NB4 (cell line): ENCODE measurements around the gene MRPS33.
"Not testable (repeated sequence)": the region's sequence is repeated elsewhere in the genome, so short reads cannot be mapped to it uniquely, and the experiment has no call there.

Experiments used
- DNase-seq: peaks from one replicate; pipeline ENCODE4 v3.0.0; 2010; ENCODE audit warnings: low read depth
- H3K4me3 ChIP-seq: one replicate; pipeline ENCODE4 v1.5.1; 2011; ENCODE audit warnings: mild to moderate bottlenecking, low read depth, low read length, moderate library complexity
- MYC ChIP-seq: IDR thresholded peaks from 2 replicates; pipeline ENCODE4 v1.6.1; 2011; ENCODE audit warnings: low read depth, low read length
- POLR2A ChIP-seq: IDR thresholded peaks from 2 replicates; pipeline ENCODE4 v1.6.1; 2011; ENCODE audit warnings: mild to moderate bottlenecking; ENCODE audit not compliant: insufficient read length; ENCODE audit errors: extremely low read depth
- TF ChIP-seq, protein P1 (sequence below): IDR thresholded peaks from 2 replicates; pipeline ENCODE4 v1.6.1; 2011; ENCODE audit warnings: low read depth, low read length
- TF ChIP-seq, protein P2 (sequence below): IDR thresholded peaks from one replicate; pipeline ENCODE4 v1.5.1; 2012; ENCODE audit warnings: low read depth, low read length

The MRPS33 gene

DNA sequence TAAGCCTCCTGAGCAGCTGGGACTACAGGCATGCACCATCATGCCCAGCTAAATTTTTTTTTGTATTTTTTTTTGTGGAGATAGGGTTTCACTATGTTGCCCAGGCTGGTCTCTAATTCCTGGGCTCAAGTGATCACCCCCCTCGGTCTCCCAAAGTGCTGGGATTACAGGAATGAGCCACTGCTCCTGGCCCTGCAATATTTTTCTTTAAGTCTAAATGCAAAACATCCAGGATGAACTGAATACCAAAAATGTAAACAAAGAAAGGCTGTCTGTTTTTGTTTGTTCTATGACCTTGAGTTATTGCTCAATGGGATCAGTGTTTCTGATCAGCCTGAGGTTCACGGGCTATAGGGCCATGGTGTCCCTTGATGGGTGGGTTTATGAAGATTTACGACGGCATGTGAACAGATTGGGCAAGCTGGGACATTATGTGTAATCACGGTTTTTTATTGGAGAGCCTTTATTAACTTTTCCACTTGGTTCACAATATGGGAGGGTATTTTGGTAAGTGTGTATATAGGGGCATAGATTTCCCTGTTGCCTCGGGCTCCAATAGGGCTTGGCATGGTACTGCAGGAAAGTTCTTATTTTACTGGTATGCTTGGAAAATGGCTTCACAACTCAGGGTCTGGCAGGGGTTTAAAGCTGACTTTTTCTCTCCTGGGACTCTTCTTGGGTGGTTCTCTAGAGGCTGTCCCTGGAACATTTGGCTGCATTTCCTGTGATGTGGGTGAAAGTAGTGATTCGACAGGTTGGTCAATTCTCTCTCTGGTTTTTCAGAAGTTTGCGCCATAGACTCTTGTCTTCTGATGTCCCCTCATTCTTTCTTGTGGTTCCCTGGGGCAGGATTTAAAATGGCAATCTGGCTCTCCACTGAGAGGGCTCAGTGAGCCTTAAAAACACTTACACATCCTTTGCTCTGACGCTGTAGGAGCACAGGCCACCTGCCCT lies 41.6 kb downstream of the MRPS33 start:
- DNase-seq = peak; percentile 53
- no peak overlapping the region for H3K4me3 ChIP-seq
- TF ChIP-seq, protein P1, sequence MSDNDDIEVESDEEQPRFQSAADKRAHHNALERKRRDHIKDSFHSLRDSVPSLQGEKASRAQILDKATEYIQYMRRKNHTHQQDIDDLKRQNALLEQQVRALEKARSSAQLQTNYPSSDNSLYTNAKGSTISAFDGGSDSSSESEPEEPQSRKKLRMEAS = no peak
- TF ChIP-seq, protein P2, sequence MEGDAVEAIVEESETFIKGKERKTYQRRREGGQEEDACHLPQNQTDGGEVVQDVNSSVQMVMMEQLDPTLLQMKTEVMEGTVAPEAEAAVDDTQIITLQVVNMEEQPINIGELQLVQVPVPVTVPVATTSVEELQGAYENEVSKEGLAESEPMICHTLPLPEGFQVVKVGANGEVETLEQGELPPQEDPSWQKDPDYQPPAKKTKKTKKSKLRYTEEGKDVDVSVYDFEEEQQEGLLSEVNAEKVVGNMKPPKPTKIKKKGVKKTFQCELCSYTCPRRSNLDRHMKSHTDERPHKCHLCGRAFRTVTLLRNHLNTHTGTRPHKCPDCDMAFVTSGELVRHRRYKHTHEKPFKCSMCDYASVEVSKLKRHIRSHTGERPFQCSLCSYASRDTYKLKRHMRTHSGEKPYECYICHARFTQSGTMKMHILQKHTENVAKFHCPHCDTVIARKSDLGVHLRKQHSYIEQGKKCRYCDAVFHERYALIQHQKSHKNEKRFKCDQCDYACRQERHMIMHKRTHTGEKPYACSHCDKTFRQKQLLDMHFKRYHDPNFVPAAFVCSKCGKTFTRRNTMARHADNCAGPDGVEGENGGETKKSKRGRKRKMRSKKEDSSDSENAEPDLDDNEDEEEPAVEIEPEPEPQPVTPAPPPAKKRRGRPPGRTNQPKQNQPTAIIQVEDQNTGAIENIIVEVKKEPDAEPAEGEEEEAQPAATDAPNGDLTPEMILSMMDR = no peak
- TF ChIP-seq MYC = no peak
- no peak for TF ChIP-seq POLR2A

GRCh38 chr7:140972344-140972743 lies 42.4 kb downstream of the MRPS33 start:
- TF ChIP-seq POLR2A (no peak), MYC (no peak)
- TF ChIP-seq, protein P1 = no peak
- TF ChIP-seq, protein P2 = no peak
- H3K4me3 ChIP-seq = no peak overlapping the region
- no peak for DNase-seq

DNA sequence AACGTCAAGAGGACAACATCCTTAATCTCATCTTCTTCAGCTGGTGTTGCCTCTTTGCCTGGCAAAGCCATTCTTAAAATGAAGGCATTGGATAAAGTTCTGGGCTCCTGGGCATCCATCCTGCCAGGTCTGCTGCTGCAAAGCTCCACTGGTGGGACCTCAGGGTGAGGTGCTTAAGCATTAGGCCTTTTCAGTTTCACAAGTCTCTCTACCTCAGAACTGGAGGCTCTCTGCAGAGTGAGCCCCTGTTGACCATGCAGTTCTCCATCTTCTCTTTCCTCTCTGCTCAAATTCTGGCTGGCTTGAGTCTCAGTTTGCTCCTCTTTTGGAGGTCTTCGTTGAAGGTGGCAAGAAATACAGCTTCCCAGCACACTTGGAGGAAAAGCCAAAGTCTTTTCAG lies 47.3 kb downstream of the MRPS33 start:
- no peak for TF ChIP-seq POLR2A
- TF ChIP-seq, protein P2 = no peak
- TF ChIP-seq, protein P1 = no peak
- TF ChIP-seq MYC = no peak
- DNase-seq = no peak
- H3K4me3 ChIP-seq = no peak overlapping the region

GRCh38 chr7:140966561-140967233 lies 48.1 kb downstream of the MRPS33 start:
- TF ChIP-seq MYC (no peak), POLR2A (no peak)
- TF ChIP-seq, protein P1 = no peak
- TF ChIP-seq, protein P2 = no peak
- H3K4me3 ChIP-seq = no peak overlapping the region
- DNase-seq = no peak

DNA sequence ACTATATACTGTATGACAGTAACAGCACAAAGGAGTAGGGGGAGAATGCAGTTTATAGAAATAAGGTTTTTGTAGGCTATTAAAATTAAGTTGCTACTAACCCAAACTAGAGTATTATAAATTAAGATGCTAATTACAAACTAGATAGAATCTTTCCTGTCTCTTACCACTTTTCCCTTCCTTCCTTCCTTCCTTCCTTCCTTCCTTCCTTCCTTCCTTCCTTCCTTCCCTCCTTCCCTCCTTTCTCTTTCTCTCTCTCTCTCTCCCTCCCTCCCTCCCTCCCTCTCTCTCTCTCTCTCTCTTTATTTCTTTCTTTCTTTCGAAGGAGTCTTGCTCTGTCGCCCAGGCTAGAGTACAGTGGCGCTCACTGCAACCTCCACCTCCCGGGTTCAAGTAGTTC lies 53.6 kb downstream of the MRPS33 start:
- no peak overlapping the region for H3K4me3 ChIP-seq
- DNase-seq = no peak
- TF ChIP-seq, protein P1 = no peak
- TF ChIP-seq POLR2A = no peak
- TF ChIP-seq, protein P2 = no peak
- no peak for TF ChIP-seq MYC

GRCh38 chr7:140956997-140957396 lies 57.8 kb downstream of the MRPS33 start:
- DNase-seq, H3K4me3 ChIP-seq: not testable (repeated sequence)
